ENCODE data around the gene NCAPD3.

DNA sequence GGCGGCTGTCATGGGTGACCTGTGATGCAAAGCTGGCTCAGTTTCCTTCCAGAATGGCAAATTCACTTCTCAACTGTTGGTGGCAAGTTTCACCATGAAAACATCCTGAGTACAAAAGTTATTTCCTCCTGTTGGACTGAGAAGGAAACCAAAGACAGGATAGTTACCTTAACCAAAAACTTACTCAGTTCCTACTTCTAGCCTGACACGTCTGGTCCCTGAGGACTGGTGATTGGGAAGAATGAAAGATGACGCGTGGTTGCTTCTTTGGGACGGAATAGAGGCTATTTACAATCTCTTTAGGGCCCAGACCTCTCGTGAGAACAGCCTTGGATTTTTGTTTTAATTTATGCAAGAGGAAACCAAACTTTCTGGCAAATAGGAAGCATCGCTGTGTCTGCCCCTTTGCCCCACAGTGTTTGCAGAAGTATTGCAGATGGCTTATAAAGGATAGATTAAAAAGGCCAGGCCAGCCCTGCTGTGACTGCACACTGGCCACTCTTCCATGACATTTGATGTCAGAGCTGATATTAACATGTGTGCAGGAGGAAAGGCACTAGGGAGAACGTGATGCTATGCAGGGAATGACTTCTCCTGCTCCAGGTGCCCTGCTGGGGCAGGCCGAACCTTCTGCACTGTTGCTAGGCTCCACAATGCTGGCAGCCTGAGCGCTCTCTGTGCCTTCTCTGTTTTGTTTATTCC, 8.3 kb upstream of the NCAPD3 start:
- TF ChIP-seq, protein P1, sequence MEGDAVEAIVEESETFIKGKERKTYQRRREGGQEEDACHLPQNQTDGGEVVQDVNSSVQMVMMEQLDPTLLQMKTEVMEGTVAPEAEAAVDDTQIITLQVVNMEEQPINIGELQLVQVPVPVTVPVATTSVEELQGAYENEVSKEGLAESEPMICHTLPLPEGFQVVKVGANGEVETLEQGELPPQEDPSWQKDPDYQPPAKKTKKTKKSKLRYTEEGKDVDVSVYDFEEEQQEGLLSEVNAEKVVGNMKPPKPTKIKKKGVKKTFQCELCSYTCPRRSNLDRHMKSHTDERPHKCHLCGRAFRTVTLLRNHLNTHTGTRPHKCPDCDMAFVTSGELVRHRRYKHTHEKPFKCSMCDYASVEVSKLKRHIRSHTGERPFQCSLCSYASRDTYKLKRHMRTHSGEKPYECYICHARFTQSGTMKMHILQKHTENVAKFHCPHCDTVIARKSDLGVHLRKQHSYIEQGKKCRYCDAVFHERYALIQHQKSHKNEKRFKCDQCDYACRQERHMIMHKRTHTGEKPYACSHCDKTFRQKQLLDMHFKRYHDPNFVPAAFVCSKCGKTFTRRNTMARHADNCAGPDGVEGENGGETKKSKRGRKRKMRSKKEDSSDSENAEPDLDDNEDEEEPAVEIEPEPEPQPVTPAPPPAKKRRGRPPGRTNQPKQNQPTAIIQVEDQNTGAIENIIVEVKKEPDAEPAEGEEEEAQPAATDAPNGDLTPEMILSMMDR (IDR thresholded peaks at IDR 0.05): no peak
- TF ChIP-seq POLR2A (IDR thresholded peaks at IDR 0.05): no peak

All from ovary (tissue), 3 donors.